Activated CD4-positive, alpha-beta T cell treated with anti-CD3 and anti-CD28 coated beads, Interleukin-2, amount 10 ng/mL, durations not matched to agents 7 days and 5 days (primary cell): ENCODE data around the gene CCDC149. TPM values are rescaled to one million over a fixed set of nuclear protein-coding genes. Genes with fewer than 3 reads are reported as not detected.
"Not testable (repeated sequence)": the region's sequence is repeated elsewhere in the genome, so short reads cannot be mapped to it uniquely, and the experiment has no call there.

ENCODE experiments used
- CTCF ChIA-PET: fragments of 350-600 bp; sonication (Branson Sonifier 250); formaldehyde crosslinking; loops from one replicate; lab custom pipeline; 2021; ENCODE audit warnings: antibody characterized with exemption; lab: Charles Lee
- POLR2A ChIA-PET: fragments of 350-600 bp; sonication (Branson Sonifier 250); formaldehyde crosslinking; loops from one replicate; lab custom pipeline; 2021; ENCODE audit warnings: antibody characterized with exemption; lab: Charles Lee
- DNase-seq: peaks from one replicate; pipeline ENCODE4 v3.0.0-alpha.2; 2020
- H3K27ac Mint-ChIP-seq: one replicate; pipeline ENCODE4 v1.8.0; 2021; ENCODE audit warnings: mild to moderate bottlenecking, moderate library complexity, mixed read lengths
- H3K27me3 Mint-ChIP-seq: one replicate; pipeline ENCODE4 v1.8.0; 2021; ENCODE audit warnings: mixed read lengths
- H3K36me3 Mint-ChIP-seq: one replicate; pipeline ENCODE4 v1.8.0; 2021; ENCODE audit warnings: low read depth, mixed read lengths
- H3K4me1 Mint-ChIP-seq: one replicate; pipeline ENCODE4 v1.8.0; 2021; ENCODE audit warnings: mixed read lengths
- H3K4me3 Mint-ChIP-seq: one replicate; pipeline ENCODE4 v1.8.0; 2021; ENCODE audit warnings: mild to moderate bottlenecking, moderate library complexity, mixed read lengths
- H3K9me3 Mint-ChIP-seq: one replicate; pipeline ENCODE4 v1.8.0; 2021; ENCODE audit warnings: mixed read lengths
- total RNA-seq, 2 experiments: library from RNA; stranded (reverse); gene quantifications; one replicate each; pipeline ENCODE4 v1.2.3, GENCODE V29; 2021

CCDC149 gene
- total RNA-seq, 2 experiments from 2014 or later, result not detected

GRCh38 chr4:24910499-24910898, 2.3 kb downstream of the CCDC149 start:
- Mint-ChIP-seq H3K4me1 (peaks cover 2% of the 10 kb centered on the region), H3K27me3 (peaks cover 26% of the 10 kb centered on the region), H3K36me3 (peaks cover 2% of the 10 kb centered on the region), H3K4me3 (no peak overlapping the region), H3K27ac (no peak overlapping the region), H3K9me3 (peaks cover 4% of the 10 kb centered on the region)
- ChIA-PET CTCF (no interaction called here), POLR2A (no interaction called here)
- no peak for DNase-seq

- H3K4me3 Mint-ChIP-seq, DNase-seq, H3K4me1 Mint-ChIP-seq, CTCF ChIA-PET, POLR2A ChIA-PET, H3K27ac Mint-ChIP-seq, H3K36me3 Mint-ChIP-seq, H3K9me3 Mint-ChIP-seq: not testable (repeated sequence)
- H3K27me3 Mint-ChIP-seq, result peaks cover 26% of the 10 kb centered on the region
Observed at GRCh38 chr4:24909606-24910005, 3.2 kb downstream of the CCDC149 start.

- DNase-seq, result no peak
- H3K27ac Mint-ChIP-seq, result no peak overlapping the region
- H3K9me3 Mint-ChIP-seq, result no peaks in the 10 kb centered on the region
- CTCF ChIA-PET, result no interaction called here
- no peaks in the 10 kb centered on the region for H3K27me3 Mint-ChIP-seq
- POLR2A ChIA-PET, result no interaction called here
- no peaks in the 10 kb centered on the region for H3K36me3 Mint-ChIP-seq
- no peak overlapping the region for H3K4me3 Mint-ChIP-seq
- H3K4me1 Mint-ChIP-seq, result no peaks in the 10 kb centered on the region
Observed at GRCh38 chr4:24897639-24898038, 15.2 kb downstream of the CCDC149 start.

- Mint-ChIP-seq H3K4me3 (no peak overlapping the region), H3K4me1 (no peaks in the 10 kb centered on the region), H3K9me3 (no peaks in the 10 kb centered on the region), H3K27ac (no peak overlapping the region), H3K36me3 (no peaks in the 10 kb centered on the region), H3K27me3 (no peaks in the 10 kb centered on the region)
- CTCF ChIA-PET, result no interaction called here
- no peak for DNase-seq
- POLR2A ChIA-PET, result no interaction called here
Observed at GRCh38 chr4:24896977-24897376, 15.9 kb downstream of the CCDC149 start.

- no peaks in the 10 kb centered on the region for H3K9me3 Mint-ChIP-seq
- no peaks in the 10 kb centered on the region for H3K27me3 Mint-ChIP-seq
- H3K36me3 Mint-ChIP-seq, result no peaks in the 10 kb centered on the region
- no peak overlapping the region for H3K27ac Mint-ChIP-seq
- H3K4me3 Mint-ChIP-seq, result no peak overlapping the region
- POLR2A ChIA-PET, result no interaction called here
- no peaks in the 10 kb centered on the region for H3K4me1 Mint-ChIP-seq
- CTCF ChIA-PET, result no interaction called here
- DNase-seq, result no peak
Observed at GRCh38 chr4:24896056-24896455, 16.8 kb downstream of the CCDC149 start.

GRCh38 chr4:24895461-24895860, 17.4 kb downstream of the CCDC149 start:
- Mint-ChIP-seq H3K9me3 (no peaks in the 10 kb centered on the region), H3K4me1 (no peaks in the 10 kb centered on the region), H3K27ac (no peak overlapping the region), H3K4me3 (no peak overlapping the region), H3K27me3 (no peaks in the 10 kb centered on the region), H3K36me3 (no peaks in the 10 kb centered on the region)
- CTCF ChIA-PET, result no interaction called here
- no peak for DNase-seq
- POLR2A ChIA-PET, result no interaction called here

- H3K9me3 Mint-ChIP-seq, result no peaks in the 10 kb centered on the region
- H3K4me1 Mint-ChIP-seq, result no peaks in the 10 kb centered on the region
- ChIA-PET CTCF (no interaction called here), POLR2A (no interaction called here)
- H3K27ac Mint-ChIP-seq, result no peak overlapping the region
- no peak overlapping the region for H3K4me3 Mint-ChIP-seq
- no peaks in the 10 kb centered on the region for H3K27me3 Mint-ChIP-seq
- DNase-seq, result no peak
- no peaks in the 10 kb centered on the region for H3K36me3 Mint-ChIP-seq
Observed at GRCh38 chr4:24894846-24895245, 18.0 kb downstream of the CCDC149 start.

- ChIA-PET POLR2A (no interaction called here), CTCF (no interaction called here)
- DNase-seq, result no peak
- Mint-ChIP-seq H3K27me3 (no peaks in the 10 kb centered on the region), H3K9me3 (no peaks in the 10 kb centered on the region), H3K4me3 (no peak overlapping the region), H3K4me1 (no peaks in the 10 kb centered on the region), H3K36me3 (no peaks in the 10 kb centered on the region), H3K27ac (no peak overlapping the region)
Observed at GRCh38 chr4:24894243-24894642, 18.6 kb downstream of the CCDC149 start.

- no peaks in the 10 kb centered on the region for H3K4me1 Mint-ChIP-seq
- DNase-seq, result no peak
- H3K36me3 Mint-ChIP-seq, result no peaks in the 10 kb centered on the region
- ChIA-PET POLR2A (no interaction called here), CTCF (no interaction called here)
- no peaks in the 10 kb centered on the region for H3K9me3 Mint-ChIP-seq
- no peaks in the 10 kb centered on the region for H3K27me3 Mint-ChIP-seq
- H3K4me3 Mint-ChIP-seq, result no peak overlapping the region
- H3K27ac Mint-ChIP-seq, result no peak overlapping the region
Observed at GRCh38 chr4:24892778-24893177, 20.1 kb downstream of the CCDC149 start.

- POLR2A ChIA-PET, result no interaction called here
- no peaks in the 10 kb centered on the region for H3K4me1 Mint-ChIP-seq
- no peak for DNase-seq
- no peaks in the 10 kb centered on the region for H3K36me3 Mint-ChIP-seq
- CTCF ChIA-PET, result no interaction called here
- H3K9me3 Mint-ChIP-seq, result no peaks in the 10 kb centered on the region
- no peak overlapping the region for H3K27ac Mint-ChIP-seq
- no peaks in the 10 kb centered on the region for H3K27me3 Mint-ChIP-seq
- H3K4me3 Mint-ChIP-seq, result no peak overlapping the region
Observed at GRCh38 chr4:24892278-24892677, 20.6 kb downstream of the CCDC149 start.

GRCh38 chr4:24890561-24891126, 22.2 kb downstream of the CCDC149 start:
- ChIA-PET POLR2A (no interaction called here), CTCF (no interaction called here)
- H3K36me3 Mint-ChIP-seq, result no peaks in the 10 kb centered on the region
- H3K4me3 Mint-ChIP-seq, result no peak overlapping the region
- no peaks in the 10 kb centered on the region for H3K4me1 Mint-ChIP-seq
- H3K9me3 Mint-ChIP-seq, result no peaks in the 10 kb centered on the region
- no peak for DNase-seq
- H3K27me3 Mint-ChIP-seq, result peaks cover under 1% of the 10 kb centered on the region
- H3K27ac Mint-ChIP-seq, result no peak overlapping the region

GRCh38 chr4:24889991-24890390, 22.9 kb downstream of the CCDC149 start:
- no peak overlapping the region for H3K4me3 Mint-ChIP-seq
- no peak overlapping the region for H3K27ac Mint-ChIP-seq
- H3K9me3 Mint-ChIP-seq, result no peaks in the 10 kb centered on the region
- no peak for DNase-seq
- no peaks in the 10 kb centered on the region for H3K36me3 Mint-ChIP-seq
- ChIA-PET CTCF (no interaction called here), POLR2A (no interaction called here)
- peaks cover 1% of the 10 kb centered on the region for H3K27me3 Mint-ChIP-seq
- H3K4me1 Mint-ChIP-seq, result no peaks in the 10 kb centered on the region

- no peaks in the 10 kb centered on the region for H3K36me3 Mint-ChIP-seq
- no peaks in the 10 kb centered on the region for H3K4me1 Mint-ChIP-seq
- CTCF ChIA-PET, result interaction anchor here (0.6 kb wide), 1 partner anchor 1947 kb away, joined by 4 read pairs; no protein-coding TSS in a partner anchor
- H3K27me3 Mint-ChIP-seq, result peaks cover 1% of the 10 kb centered on the region
- no peak for DNase-seq
- POLR2A ChIA-PET, result no interaction called here
- H3K27ac Mint-ChIP-seq, result no peak overlapping the region
- H3K9me3 Mint-ChIP-seq, result no peaks in the 10 kb centered on the region
- H3K4me3 Mint-ChIP-seq, result no peak overlapping the region
Observed at GRCh38 chr4:24888475-24889344, 24.1 kb downstream of the CCDC149 start.
